Left lobe of liver (tissue), 2 donors: ENCODE results near the gene RAI1. TPM values are rescaled to one million over a fixed set of nuclear protein-coding genes. Genes with fewer than 3 reads are reported as not detected.
"Not testable (repeated sequence)": the region's sequence is repeated elsewhere in the genome, so short reads cannot be mapped to it uniquely, and the experiment has no call there.

Experiments
- ATAC-seq: fragments of 200-7000 bp; cut with Tn5 transposase; one replicate; pipeline ENCODE4 v1.9.1; 2020; ENCODE audit warnings: mild to moderate bottlenecking, moderate library complexity
- DNase-seq: peaks from one replicate; pipeline ENCODE4 v3.0.0-alpha.2; 2020; ENCODE audit warnings: low spot score
- total RNA-seq: library from RNA; stranded (reverse); gene quantifications from one replicate; pipeline ENCODE4 v1.2.1, GENCODE V29; 2021
- donor health status: DM: no; HTN: no; CAD: no; lungs with moderate emphysema.
- donor health status: DM: no; HTN: yes; CAD: no.

Gene RAI1, protein sequence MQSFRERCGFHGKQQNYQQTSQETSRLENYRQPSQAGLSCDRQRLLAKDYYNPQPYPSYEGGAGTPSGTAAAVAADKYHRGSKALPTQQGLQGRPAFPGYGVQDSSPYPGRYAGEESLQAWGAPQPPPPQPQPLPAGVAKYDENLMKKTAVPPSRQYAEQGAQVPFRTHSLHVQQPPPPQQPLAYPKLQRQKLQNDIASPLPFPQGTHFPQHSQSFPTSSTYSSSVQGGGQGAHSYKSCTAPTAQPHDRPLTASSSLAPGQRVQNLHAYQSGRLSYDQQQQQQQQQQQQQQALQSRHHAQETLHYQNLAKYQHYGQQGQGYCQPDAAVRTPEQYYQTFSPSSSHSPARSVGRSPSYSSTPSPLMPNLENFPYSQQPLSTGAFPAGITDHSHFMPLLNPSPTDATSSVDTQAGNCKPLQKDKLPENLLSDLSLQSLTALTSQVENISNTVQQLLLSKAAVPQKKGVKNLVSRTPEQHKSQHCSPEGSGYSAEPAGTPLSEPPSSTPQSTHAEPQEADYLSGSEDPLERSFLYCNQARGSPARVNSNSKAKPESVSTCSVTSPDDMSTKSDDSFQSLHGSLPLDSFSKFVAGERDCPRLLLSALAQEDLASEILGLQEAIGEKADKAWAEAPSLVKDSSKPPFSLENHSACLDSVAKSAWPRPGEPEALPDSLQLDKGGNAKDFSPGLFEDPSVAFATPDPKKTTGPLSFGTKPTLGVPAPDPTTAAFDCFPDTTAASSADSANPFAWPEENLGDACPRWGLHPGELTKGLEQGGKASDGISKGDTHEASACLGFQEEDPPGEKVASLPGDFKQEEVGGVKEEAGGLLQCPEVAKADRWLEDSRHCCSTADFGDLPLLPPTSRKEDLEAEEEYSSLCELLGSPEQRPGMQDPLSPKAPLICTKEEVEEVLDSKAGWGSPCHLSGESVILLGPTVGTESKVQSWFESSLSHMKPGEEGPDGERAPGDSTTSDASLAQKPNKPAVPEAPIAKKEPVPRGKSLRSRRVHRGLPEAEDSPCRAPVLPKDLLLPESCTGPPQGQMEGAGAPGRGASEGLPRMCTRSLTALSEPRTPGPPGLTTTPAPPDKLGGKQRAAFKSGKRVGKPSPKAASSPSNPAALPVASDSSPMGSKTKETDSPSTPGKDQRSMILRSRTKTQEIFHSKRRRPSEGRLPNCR (N-terminal part only)
- total RNA-seq: 7.8 TPM

DNA sequence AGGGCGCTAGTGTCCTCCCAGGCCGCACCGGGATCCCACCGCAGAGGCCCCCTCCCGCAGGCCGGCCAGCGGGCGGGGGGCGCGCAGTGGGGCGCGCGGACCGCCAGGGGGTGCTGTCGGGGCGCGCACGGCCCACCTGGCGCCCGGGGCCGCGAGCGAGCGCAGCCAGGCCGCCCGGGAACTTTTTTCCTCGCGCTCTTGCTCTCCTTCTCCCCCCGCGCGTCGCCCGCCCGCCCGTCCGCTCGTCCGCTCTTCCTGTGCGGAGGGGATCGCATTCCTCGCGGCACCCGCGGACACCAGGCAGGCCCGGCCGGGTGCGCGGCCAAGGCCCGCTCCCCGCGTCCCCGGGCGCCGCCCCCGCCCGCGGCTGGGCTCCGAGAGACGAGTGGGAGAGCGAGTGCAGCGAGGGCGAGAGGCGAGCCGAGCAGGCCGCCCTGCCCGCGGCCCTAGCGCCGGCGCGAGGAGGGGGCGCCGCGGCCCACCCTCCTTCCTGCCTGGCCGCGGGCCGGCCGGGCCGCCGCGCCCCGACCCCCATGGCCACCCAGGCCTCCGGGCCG lies at the start of gene RAI1:
Gene RAI1 (plus strand): TSS at position 272 of the 557 bp plus-strand sequence. CDS start 111,491 bp downstream, outside the sequence.
- peak; percentile 86 for ATAC-seq
- peak; percentile 79 for DNase-seq

DNA sequence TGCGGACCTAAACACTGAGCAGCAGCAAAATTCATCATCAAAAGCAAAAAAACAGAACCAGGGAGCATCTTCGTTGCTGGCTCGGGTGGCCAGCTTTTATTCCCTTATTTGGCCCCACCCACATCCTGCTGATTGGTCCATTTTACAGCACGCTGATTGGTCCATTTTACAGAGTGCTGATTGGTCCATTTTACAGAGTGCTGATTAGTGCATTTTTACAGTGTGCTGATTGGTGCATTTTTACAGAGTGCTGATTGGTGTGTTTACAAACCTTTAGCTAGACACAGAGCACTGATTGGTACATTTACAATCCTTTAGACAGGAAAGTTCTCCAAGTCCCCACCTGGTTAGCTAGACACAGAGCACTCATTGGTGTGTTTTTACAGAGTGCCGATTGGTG lies 48.6 kb upstream of the RAI1 start:
- ATAC-seq, DNase-seq: not testable (repeated sequence)

DNA sequence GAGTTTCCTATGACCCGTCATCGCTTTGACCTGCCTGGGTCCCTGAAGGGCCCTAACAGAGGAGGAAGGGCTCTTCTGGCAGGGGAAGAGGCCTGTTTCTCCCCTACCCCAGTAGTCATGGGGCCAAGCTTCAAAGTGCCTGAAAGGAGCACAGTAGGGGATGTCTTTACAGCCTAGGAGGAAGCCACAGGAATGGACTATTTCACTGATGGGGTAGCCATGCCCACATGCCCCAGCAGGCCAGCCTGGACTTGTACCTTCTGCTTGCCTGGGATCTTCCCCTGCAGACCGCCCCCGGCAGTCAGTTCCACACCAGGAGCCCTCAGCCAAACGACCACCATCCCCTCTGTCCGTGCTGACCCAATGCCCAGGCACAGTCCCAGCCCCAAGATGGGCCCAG lies 47.9 kb upstream of the RAI1 start:
- no peak for ATAC-seq
- no peak for DNase-seq

DNA sequence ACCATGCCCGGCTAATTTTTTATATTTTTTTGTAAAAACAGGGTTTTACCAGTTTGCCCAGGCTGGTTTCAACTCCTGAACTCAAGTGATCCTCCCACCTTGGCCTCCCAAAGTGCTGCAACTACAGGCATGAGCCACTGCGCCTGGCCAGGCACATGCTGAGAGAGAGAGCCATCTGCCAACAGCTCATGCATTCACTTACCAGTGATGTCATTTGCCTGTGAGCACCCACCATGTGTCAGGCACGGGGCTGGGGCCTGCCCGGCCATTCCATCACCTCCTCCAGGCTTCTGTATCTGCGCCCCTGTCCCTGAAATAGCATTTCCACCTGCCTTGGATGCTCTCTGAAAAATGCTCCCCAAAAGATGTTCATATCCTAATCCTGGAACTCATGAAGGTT lies 46.1 kb upstream of the RAI1 start:
- ATAC-seq (no peak), DNase-seq (no peak)

DNA sequence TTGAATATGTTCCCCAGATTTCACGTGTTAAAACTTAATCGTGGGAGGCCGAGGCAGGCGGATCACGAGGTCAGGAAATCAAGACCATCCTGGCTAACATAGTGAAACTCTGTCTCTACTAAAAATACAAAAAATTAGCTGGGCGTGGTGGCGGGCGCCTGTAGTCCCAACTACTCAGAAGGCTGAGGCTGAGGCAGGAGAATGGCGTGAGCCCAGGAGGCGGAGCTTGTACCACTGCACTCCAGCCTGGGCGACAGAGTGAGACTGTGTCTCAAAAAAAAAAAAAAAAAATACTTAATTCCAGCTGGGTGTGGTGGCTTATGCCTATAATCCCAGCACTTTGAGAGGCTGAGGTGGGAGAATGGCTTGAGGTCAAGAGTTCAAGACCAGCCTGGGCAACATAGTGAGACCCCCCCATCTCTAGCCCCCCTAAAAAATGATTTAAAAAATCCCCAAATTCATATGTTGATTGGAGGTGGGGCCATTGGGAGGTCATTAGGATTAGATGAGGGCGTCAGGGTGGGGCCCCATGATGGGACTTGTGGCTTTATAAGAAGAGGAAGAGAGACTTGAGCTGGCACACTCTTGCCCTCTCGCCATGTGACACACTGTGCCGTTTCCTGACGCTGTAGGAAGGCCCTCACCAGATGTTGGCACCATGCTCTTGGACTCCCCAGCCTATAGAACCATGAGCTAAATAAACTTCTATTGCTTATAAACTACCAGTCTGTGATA lies 45.6 kb upstream of the RAI1 start:
- DNase-seq, ATAC-seq: not testable (repeated sequence)

DNA sequence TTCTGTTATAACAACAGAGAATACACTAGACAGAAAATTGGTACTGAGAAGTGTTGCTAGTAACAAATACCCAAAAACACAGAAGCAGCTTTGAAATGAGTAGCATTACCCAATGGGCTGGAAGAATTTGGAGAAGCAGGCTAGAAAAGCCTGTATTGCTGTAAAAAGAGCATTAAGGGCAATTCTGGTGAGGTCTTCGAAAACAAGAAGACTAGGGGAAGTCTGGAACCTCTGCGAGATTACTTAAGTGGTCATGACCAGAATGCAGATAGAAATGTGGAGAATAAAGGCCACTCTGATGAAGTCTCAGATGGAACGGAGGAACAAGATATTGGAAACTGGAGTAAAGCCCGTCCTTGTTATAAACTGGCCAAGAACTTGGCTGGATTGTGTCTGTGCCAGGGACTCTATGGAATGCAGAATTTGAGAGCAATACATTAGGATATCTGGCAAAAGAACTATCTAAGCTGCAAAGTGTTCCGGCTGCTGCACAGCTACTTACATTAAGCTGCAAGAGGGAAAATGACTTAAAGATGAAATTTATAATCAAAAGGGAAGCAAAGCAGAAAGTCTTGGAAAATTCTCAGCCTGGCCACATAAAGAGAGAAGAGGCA lies 44.9 kb upstream of the RAI1 start:
- DNase-seq (no peak), ATAC-seq (no peak)

DNA sequence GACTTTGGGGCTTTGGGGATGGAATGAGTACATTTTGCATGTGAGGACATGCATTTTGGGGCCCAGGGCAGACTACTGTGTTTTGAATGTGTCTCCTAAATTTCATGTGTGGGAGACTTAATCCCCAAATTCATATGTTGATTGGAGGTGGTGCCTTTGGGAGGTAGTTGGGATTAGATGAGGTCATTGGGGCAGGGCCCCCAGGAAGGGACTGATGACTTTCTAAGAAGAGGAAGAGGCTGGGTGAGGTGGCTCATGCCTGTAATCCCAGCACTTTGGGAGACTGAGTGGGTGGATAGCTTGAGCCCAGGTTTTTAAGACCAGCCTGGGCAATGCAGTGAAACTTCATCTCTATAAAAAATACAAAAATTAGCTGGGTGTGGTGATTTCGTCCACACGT lies 42.8 kb upstream of the RAI1 start:
- DNase-seq (no peak), ATAC-seq (no peak)

DNA sequence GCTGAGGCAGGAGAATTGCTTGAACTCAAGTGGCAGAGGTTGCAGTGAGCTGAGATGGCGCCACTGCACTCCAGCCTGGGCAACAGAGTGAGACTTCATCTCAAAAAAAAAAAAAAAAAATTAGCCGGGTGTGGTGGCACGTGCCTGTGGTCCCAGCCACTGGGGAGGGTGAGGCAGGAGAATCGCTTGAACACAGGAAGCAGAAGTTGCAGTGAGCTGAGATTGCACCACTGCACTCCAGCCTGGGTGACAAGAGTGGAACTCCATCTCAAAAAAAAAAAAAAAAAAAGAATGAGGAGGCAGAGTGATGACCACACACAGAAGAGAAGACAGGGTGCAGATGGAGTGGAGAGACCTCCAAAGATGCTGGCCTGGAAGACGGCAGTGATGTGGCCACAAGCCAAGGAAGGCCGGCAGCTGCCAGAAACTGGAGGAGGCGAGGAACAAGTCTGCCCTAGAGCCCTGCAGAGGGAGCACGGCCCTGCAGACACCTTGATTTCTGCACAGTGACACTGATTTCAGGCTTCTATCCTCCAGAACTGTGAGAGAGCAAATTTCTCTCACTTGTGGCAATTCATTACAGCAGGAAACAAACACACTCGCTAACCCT lies 41.5 kb upstream of the RAI1 start:
- not testable (repeated sequence) for ATAC-seq, DNase-seq

DNA sequence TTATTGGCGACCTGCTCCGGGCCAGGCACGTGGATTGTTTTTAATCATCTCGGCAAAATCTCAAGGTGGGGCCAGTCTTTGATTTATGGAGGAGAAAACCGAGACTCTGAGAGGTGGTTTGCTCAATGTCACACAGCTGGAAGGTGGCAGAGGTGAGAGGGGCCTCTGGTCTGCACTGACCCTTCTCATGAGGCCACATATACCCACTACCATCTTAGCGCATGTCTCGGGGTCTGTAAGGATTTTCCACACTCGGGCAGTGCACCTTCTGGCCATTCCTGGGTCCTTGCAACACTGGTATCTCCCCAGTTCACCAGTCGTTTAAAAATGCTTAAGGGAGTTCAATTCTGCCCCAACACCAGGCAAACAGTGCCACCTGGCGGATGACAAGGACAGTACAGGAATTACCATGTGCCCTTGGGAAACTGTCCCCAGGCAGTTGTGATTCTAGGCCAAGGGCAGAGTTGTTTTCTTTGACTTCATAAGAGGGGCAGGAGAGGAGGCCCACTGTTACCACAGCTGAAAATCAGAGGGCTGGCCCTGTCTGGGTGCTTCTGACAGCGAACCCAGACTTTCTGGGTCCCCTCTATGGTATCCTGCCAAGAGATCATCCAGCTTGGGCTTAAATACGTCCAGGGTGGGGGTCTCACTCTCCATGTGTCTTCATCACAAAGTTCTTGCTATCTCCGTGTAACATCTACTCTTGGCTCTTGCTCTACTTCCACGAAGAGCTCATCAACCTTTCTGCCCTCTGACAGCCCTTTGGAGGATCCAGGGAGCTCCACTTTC lies 39.4 kb upstream of the RAI1 start:
- peak; percentile 98 for ATAC-seq
- DNase-seq: peak; percentile 80

DNA sequence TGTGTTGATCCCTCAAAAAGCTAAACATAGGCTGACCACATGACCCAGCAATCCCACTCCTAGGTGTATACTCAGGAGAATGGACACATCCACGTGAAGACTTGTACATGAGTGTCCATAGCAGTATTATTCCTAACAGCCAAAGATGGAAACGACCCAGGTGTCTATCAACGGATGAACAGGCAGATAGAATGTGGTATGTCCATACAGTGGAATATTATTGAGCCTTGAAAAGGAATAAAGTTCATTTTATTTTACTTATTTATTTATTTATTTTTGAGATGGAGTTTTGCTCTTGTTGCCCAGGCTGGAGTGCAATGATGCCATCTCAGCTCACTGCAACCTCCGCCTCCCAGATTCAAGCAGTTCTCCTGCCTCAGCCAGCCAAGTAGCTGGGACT lies 36.1 kb upstream of the RAI1 start:
- not testable (repeated sequence) for ATAC-seq, DNase-seq

DNA sequence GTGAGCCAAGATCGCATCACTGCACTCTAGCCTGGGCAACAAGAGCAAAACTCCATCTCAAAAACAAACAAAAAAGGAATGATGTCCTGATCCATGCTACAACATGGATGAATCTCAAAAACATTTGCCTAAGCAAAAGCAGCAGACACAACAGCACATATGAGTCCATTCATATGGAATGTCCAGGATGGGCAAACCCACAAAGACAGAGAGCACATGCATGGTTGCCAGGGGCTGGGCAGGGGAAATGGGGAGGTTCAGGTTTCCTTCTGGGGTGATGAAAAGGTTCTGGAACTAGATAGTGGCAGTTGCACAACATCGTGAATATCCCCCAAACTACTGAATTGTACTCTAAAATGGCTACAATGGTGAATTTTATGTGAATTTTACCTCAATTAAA lies 35.3 kb upstream of the RAI1 start:
- ATAC-seq: no peak
- no peak for DNase-seq

DNA sequence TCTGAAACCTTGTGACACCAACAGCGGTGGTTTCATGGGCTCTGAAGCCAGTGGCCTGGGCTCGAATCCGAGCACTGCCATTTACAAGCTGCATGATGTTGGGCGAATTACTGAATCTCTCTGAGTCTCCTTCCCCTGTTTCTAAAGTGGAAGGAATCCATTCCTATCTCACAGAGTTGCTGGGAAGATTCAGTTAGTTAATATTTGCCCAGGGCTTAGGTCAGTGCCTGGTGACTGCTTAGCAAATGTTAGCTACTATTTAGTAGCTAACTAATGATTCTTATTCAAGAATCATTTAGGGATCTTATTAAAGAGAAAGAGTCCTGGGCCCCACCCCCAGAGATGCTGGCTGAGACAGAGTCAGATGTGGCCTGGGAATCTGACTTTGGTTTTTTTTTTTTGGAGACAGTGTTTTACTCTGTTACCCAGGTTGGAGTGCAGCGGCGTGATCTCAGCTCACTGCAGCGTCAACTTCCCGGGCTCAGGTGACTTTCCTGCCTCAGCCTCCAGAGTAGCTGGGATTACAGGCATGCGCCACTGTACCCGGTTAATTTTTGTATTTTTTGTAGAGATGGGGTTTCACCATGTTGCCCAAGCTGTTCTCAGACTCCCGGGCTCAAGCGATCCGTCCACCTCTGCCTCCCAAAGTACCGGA lies 33.6 kb upstream of the RAI1 start:
- no peak for DNase-seq

DNA sequence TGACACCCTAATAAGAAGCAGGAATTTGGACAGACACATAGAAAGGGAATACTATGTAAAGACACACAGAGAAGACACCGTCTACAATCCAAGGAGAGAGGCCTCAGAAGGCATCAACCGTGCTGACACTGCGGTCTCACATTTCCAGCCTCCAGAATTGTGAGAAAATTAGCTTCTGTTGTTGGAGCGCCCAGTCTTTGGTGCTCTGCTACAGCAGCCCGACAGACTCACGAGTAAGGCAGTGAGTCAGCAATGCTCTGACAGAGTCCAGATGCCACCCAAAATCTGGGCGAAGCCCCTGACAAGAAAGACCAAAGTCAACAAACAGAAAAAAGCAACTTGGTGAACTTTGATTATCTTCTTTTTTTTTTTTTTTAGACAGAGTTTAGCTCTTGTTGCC lies 32.5 kb upstream of the RAI1 start:
- ATAC-seq (no peak), DNase-seq (no peak)

More for the DNA sequence above, 33.6 kb upstream of the RAI1 start:
- ATAC-seq: peak; percentile 81

DNA sequence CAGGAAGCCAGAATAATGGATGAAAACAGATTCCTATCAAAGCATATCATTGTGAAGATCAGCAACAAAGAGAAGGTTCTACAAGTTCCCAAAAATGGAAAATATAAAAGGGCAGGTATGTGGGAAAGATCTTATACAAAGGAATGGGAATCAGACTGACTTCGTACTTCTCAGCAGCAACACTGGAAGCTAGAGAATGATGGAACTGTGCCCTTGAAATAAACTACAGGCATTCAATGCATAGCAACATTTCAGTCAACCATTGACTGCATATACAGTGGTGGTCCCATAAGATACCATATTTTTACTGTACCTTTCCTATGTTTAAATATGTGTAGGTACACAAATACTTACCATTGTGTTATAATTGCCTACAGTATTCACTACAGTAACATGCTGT lies 30.3 kb upstream of the RAI1 start:
- DNase-seq (no peak), ATAC-seq (no peak)

DNA sequence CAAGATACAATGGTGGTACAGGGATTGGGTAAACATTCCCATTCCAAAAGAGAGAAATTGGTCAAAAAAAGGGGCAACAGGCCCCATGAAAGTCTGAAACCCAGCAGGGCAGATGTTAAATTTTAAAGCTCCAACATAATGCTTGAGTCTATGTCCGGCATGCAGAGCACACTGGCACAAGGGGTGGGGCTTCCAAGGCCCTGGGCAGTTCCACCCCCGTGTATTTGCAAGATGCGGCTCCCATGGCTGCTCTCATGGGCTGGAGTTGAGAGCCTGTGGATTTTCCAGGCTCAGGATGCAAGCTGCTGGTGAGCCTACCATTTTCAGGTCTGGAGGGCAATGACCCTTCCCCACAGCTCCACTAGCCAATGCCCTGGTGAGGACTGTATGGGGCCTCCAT lies 27.9 kb upstream of the RAI1 start:
- ATAC-seq (no peak), DNase-seq (no peak)

DNA sequence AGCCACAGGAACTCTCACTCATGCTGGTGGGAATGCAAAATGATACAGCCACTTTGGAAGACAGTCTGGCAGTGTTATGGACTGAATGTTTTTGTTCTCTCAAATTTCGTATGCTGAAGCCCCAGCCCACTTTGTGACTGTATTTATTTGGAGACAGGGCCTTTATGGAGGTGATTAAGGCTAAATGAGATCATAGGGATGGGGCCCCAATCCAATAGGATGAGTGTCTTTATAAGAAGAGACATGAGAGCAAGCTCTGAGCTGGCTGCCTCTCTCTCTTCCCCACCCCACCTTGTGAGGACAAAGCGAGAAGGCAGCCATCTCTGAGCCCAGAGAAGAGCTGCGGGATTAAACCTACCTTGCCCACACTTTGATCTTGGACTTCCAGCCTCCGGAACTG lies 21.9 kb upstream of the RAI1 start:
- ATAC-seq (no peak), DNase-seq (no peak)

DNA sequence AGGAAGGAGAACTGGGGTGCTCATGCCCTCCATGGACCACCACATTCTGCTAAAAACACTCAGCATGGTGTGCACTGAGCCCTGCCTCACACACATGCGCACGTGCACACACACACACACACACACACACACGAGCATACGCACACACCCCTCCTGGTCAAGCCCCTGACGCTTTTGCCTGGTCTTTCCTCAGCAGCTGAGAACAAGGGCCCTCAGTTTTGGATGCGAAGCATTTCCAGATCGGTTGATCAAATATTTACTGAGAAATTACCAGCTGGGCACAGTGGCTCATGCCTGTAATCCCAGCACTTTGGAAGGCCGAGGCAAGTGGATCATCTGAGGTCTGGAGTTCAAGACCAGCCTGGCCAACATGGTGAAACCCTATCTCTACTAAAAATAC lies 20.1 kb upstream of the RAI1 start:
- DNase-seq: no peak
- ATAC-seq: no peak

DNA sequence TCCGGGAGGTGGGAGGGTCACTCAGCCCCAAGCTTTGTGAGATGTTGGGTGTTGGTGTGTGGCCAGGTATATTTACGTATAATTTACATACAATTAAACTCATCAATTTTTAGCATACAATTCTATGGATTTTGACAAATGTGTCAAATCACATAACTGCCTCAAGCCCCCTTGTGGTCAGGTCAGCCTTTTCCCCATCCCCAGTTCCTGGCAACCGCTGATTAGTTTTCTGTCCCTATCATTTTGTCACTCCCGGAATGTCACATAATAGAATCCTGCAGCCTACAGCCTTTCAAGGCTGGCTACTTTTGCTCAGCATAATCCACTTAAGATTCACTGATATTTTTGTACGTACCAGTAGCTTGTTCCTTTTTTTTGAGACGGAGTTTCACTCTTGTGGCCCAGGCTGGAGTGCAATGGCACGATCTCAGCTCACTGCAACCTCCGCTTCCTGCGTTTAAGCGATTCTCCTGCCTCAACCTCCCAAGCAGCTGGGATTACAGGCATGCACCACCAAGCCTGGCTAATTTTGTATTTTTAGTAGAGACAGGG lies 19.3 kb upstream of the RAI1 start:
- no peak for DNase-seq
- ATAC-seq: no peak
